MCF 10A (cell line): ENCODE results near the gene CLCN4. TPM values are rescaled to one million over a fixed set of nuclear protein-coding genes. Genes with fewer than 3 reads are reported as not detected.

Source experiments
- BruUV-seq: library from RNA; stranded (reverse); fragments of 400-500 nt; replicated peaks from 2 replicates; lab custom pipeline; 2021; lab: Mats Ljungman, UMichigan
- CTCF ChIA-PET: fragments of 300-600 bp; sonication (Branson Sonifier 250); formaldehyde crosslinking; extraction: SDS; loops from one replicate; lab custom pipeline; 2021; ENCODE audit warnings: antibody characterized with exemption, inconsistent platforms; lab: Yijun Ruan, JAX
- POLR2A ChIA-PET: fragments of 300-600, 350-650 bp; sonication (Branson Sonifier 250); formaldehyde crosslinking; extraction: SDS; loops from one replicate; lab custom pipeline; 2020; ENCODE audit warnings: antibody characterized with exemption, inconsistent platforms; lab: Yijun Ruan, JAX
- DNase-seq: peaks from one replicate; pipeline ENCODE4 v3.0.0-alpha.2; 2018; ENCODE audit not compliant: unreplicated experiment
- H3K27ac Mint-ChIP-seq: one replicate; pipeline ENCODE4 v1.8.0; 2022; ENCODE audit warnings: mild to moderate bottlenecking, low read depth, mixed read lengths; ENCODE audit not compliant: unreplicated experiment
- H3K27me3 Mint-ChIP-seq: one replicate; pipeline ENCODE4 v1.8.0; 2022; ENCODE audit warnings: mixed read lengths; ENCODE audit not compliant: insufficient read depth, unreplicated experiment
- H3K36me3 Mint-ChIP-seq: one replicate; pipeline ENCODE4 v1.8.0; 2022; ENCODE audit warnings: mild to moderate bottlenecking, moderate library complexity, mixed read lengths; ENCODE audit not compliant: insufficient read depth, unreplicated experiment
- H3K4me1 Mint-ChIP-seq: one replicate; pipeline ENCODE4 v1.8.0; 2022; ENCODE audit warnings: mixed read lengths; ENCODE audit not compliant: insufficient read depth, unreplicated experiment
- H3K4me3 Mint-ChIP-seq: one replicate; pipeline ENCODE4 v1.8.0; 2022; ENCODE audit warnings: mild to moderate bottlenecking, moderate library complexity, mixed read lengths; ENCODE audit not compliant: unreplicated experiment
- H3K9me3 Mint-ChIP-seq: one replicate; pipeline ENCODE4 v1.8.0; 2022; ENCODE audit warnings: mixed read lengths; ENCODE audit not compliant: unreplicated experiment
- CTCF ChIP-seq: fragments of 200-600 bp; IDR thresholded peaks from one replicate; pipeline ENCODE4 v1.8.0; 2022; ENCODE audit warnings: antibody characterized with exemption, mild to moderate bottlenecking; ENCODE audit not compliant: unreplicated experiment
- intact Hi-C: fragments of 100-400 bp; cut with micrococcal nuclease; formaldehyde crosslinking; loops from 2 replicates; pipeline ENCODE4 v1.14.1; 2022
- total RNA-seq: library from RNA; stranded (reverse); gene quantifications from 2 replicates; pipeline ENCODE4 v1.2.3, GENCODE V29; 2022

Gene CLCN4
- total RNA-seq, 1 experiment from 2014 or later = 7.3 TPM

GRCh38 chrX:10124506-10125247 is 32.1 kb upstream of the CLCN4 start:
- H3K4me3 Mint-ChIP-seq = no peak overlapping the region
- H3K36me3 Mint-ChIP-seq = peaks cover 27% of the 10 kb centered on the region
- H3K9me3 Mint-ChIP-seq = peaks cover 17% of the 10 kb centered on the region
- POLR2A ChIA-PET = no interaction called here
- BruUV-seq = no TSS peak
- no peak overlapping the region for H3K27ac Mint-ChIP-seq
- no peaks in the 10 kb centered on the region for H3K4me1 Mint-ChIP-seq
- no peak for TF ChIP-seq CTCF
- intact Hi-C loops = no loop called here
- no peaks in the 10 kb centered on the region for H3K27me3 Mint-ChIP-seq
- no peak for DNase-seq
- CTCF ChIA-PET = interaction anchor here (1.0 kb wide), 2 partner anchors 129 to 136 kb away, joined by 4 to 7 read pairs; no protein-coding TSS in a partner anchor

GRCh38 chrX:10125248-10125615 is 31.5 kb upstream of the CLCN4 start:
- H3K4me1 Mint-ChIP-seq = no peaks in the 10 kb centered on the region
- no peak for TF ChIP-seq CTCF
- peaks cover 17% of the 10 kb centered on the region for H3K9me3 Mint-ChIP-seq
- no peak overlapping the region for H3K27ac Mint-ChIP-seq
- ChIA-PET POLR2A (no interaction called here), CTCF (interaction anchor here (1.0 kb wide), 1 partner anchor 130 kb away, joined by 4 read pairs; no protein-coding TSS in a partner anchor)
- intact Hi-C loops = no loop called here
- H3K4me3 Mint-ChIP-seq = no peak overlapping the region
- no peak for DNase-seq
- BruUV-seq = no TSS peak
- H3K36me3 Mint-ChIP-seq = peaks cover 25% of the 10 kb centered on the region
- H3K27me3 Mint-ChIP-seq = no peaks in the 10 kb centered on the region

- BruUV-seq = no TSS peak
- Mint-ChIP-seq H3K27ac (no peak overlapping the region), H3K4me1 (no peaks in the 10 kb centered on the region), H3K4me3 (no peak overlapping the region), H3K36me3 (peaks cover 24% of the 10 kb centered on the region), H3K9me3 (peaks cover 17% of the 10 kb centered on the region), H3K27me3 (no peaks in the 10 kb centered on the region)
- no peak for DNase-seq
- ChIA-PET CTCF (interaction anchor here (0.6 kb wide), 3 partner anchors 11 to 237 kb away, joined by 3 to 4 read pairs (median 3); no protein-coding TSS in a partner anchor), POLR2A (no interaction called here)
- intact Hi-C loops = no loop called here
- TF ChIP-seq CTCF = no peak
Measured at GRCh38 chrX:10126044-10126443, 30.7 kb upstream of the CLCN4 start.

GRCh38 chrX:10126834-10127233 is 29.9 kb upstream of the CLCN4 start:
- intact Hi-C loops = no loop called here
- Mint-ChIP-seq H3K27me3 (no peaks in the 10 kb centered on the region), H3K36me3 (peaks cover 21% of the 10 kb centered on the region), H3K4me1 (no peaks in the 10 kb centered on the region), H3K4me3 (no peak overlapping the region), H3K9me3 (peaks cover 12% of the 10 kb centered on the region), H3K27ac (no peak overlapping the region)
- ChIA-PET POLR2A (no interaction called here), CTCF (interaction anchor here (0.6 to 0.7 kb wide), 2 partner anchors 11 to 363 kb away, joined by 3 read pairs; no protein-coding TSS in a partner anchor)
- DNase-seq = no peak
- no TSS peak for BruUV-seq
- TF ChIP-seq CTCF = no peak
